ENCODE measurements around the gene KANSL1.

The KANSL1 gene

GRCh38 chr17:45997166-45997565, 196.1 kb downstream of the KANSL1 start:
- no peak for DNase-seq

- DNase-seq: no peak
Observed at GRCh38 chr17:45996282-45996937, 196.8 kb downstream of the KANSL1 start.

- DNase-seq: no peak
Observed at GRCh38 chr17:45995627-45996270, 197.5 kb downstream of the KANSL1 start.

GRCh38 chr17:45994987-45995386, 198.2 kb downstream of the KANSL1 start:
- DNase-seq: no peak

GRCh38 chr17:45993962-45994627, 199.1 kb downstream of the KANSL1 start:
- DNase-seq: no peak

- DNase-seq: no peak
Observed at GRCh38 chr17:45992904-45993303, 200.3 kb downstream of the KANSL1 start.

- DNase-seq: no peak
Observed at GRCh38 chr17:45992175-45992574, 201.1 kb downstream of the KANSL1 start.

GRCh38 chr17:45991341-45991740, 201.9 kb downstream of the KANSL1 start:
- no peak for DNase-seq

- no peak for DNase-seq
Observed at GRCh38 chr17:45990886-45991285, 202.3 kb downstream of the KANSL1 start.

GRCh38 chr17:45989759-45990158, 203.5 kb downstream of the KANSL1 start:
- DNase-seq: no peak

GRCh38 chr17:45987706-45988105, 205.5 kb downstream of the KANSL1 start:
- no peak for DNase-seq

- no peak for DNase-seq
Observed at GRCh38 chr17:45986056-45986455, 207.2 kb downstream of the KANSL1 start.

GRCh38 chr17:45985447-45985846, 207.8 kb downstream of the KANSL1 start:
- no peak for DNase-seq

GRCh38 chr17:45984368-45984767, 208.9 kb downstream of the KANSL1 start:
- no peak for DNase-seq

GRCh38 chr17:45983614-45984310, 209.5 kb downstream of the KANSL1 start:
- no peak for DNase-seq

GRCh38 chr17:45982791-45983613, 210.2 kb downstream of the KANSL1 start:
- no peak for DNase-seq

GRCh38 chr17:45981306-45981705, 211.9 kb downstream of the KANSL1 start:
- no peak for DNase-seq

- no peak for DNase-seq
Observed at GRCh38 chr17:45980855-45981254, 212.4 kb downstream of the KANSL1 start.

All from CD4-positive, alpha-beta T cell treated with Interleukin-1 beta for 1 hour (primary cell).